GM12801 (cell line): Measurements from ENCODE around the gene ZMIZ1.

Experiments used
- CTCF ChIP-seq: IDR thresholded peaks from one replicate; pipeline ENCODE4 v1.5.1; 2011; ENCODE audit warnings: control low read depth; ENCODE audit not compliant: insufficient read length; ENCODE audit errors: extremely low read depth

Gene ZMIZ1

DNA sequence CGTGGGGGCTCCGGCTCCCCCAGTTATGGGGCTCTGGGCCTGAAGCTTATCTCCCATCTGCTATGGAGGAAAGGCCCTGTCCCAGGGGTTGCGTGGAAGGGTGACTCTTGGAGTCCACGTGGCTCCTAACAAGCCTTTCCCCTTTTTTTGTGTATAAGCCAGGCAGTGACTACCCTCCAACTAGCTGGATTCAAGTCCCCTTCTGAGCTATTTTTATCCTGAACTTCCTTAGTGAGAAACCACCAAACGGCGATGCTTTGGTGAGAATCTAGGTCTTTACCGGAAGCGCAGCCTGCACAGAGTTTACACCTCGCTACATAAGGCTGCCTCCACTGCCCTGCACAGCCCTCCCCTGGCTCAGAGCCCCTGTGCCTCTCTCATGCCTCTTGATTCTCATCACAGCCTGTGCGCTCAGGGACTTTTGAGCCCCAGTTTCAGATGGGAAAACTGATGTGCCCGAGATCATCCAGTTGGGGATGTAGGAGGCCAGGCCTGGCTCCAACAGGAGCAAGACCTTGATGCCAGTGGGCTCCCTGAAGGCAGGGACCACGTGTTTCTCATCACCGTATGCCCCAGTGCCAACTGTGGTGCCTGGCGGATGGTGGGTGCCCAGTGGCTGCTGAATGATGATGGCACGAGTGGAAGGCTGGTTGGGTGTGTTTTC, 176.2 kb downstream of the ZMIZ1 start:
- TF ChIP-seq CTCF, result no peak

DNA sequence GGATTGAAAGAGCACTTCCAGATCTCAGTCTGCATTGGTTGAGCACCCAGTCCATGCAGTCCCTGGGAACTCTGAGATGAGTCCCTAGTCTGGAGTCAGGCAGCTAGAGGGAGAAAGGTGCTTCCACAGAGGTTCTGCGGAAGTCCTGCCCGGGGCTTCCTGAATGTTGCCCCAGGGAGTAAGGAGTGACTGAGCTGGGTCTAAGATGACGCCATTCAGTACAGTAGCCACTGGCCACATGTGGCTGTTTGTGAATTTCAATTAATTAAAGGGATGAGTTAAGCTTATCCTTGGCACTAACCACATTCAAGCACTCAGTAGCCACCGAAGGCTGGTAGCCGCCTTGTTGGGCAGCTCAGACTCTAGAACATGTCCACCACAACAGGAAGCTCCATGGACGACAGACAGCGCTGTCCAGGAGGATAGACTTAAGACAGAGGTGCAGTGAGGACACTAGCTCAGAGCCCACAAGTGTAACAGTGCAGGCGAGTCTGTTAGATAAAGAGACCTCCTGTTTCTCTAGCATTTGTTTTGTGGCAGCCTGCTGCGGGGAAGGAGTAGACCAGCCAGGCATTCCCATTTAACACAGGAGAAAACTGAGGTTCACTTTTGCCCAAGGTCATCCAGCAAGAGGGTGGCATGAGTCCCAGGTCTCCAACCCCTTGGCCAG, 176.9 kb downstream of the ZMIZ1 start:
- TF ChIP-seq CTCF, result no peak

DNA sequence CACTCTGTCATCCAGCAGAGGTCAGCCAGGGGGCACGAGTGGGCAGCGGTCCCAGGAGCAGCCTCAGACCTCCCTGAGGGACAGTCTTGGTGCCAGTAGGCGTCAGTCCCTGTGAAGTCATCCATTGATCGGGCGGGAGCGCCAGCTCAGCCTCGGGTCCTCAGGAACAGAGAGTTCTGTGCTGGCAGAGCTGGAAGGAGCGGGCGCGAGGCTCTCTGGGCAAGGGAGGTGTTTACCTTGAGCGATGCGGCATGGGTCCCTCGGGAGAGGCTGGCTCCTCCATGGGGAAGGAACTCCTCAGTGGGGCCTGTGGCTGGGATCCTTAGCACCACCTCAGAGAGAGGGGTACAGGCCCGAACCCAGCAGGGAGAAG, 177.4 kb downstream of the ZMIZ1 start:
- TF ChIP-seq CTCF, result no peak

DNA sequence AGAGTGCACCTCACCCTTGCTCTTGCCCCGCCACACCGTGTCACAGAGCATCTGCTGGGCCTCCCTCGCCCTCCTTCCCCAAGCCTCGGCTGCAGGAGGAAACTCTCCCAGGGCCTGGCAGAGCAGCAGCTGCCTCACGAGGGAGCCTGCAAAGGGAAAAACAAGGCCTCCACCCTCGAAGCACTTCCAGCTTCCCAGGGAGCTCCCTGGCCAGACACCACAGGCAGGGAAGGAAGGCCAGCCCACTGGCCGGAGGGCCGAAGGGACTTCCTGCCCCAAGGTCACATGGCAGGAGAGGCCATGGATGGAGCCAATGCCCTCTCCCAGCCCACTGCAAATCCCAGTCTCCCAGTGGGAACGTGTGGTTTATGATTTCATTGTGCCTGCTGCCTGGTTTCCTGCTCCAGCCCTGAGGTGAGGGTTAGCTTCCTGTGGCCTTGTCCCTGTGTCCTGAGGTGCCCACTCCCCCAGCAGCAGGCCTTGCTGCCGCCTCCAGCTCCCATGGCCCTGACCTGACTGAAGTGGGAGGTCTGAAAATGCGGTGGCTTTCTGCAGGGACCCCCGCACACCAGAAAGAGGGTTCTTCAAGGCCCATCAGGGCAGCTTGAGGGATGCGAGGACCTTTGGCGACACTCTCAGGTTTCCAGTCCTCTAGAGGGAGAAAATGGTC, 178.0 kb downstream of the ZMIZ1 start:
- no peak for TF ChIP-seq CTCF

GRCh38 chr10:79247373-79248137, 178.8 kb downstream of the ZMIZ1 start:
- no peak for TF ChIP-seq CTCF

DNA sequence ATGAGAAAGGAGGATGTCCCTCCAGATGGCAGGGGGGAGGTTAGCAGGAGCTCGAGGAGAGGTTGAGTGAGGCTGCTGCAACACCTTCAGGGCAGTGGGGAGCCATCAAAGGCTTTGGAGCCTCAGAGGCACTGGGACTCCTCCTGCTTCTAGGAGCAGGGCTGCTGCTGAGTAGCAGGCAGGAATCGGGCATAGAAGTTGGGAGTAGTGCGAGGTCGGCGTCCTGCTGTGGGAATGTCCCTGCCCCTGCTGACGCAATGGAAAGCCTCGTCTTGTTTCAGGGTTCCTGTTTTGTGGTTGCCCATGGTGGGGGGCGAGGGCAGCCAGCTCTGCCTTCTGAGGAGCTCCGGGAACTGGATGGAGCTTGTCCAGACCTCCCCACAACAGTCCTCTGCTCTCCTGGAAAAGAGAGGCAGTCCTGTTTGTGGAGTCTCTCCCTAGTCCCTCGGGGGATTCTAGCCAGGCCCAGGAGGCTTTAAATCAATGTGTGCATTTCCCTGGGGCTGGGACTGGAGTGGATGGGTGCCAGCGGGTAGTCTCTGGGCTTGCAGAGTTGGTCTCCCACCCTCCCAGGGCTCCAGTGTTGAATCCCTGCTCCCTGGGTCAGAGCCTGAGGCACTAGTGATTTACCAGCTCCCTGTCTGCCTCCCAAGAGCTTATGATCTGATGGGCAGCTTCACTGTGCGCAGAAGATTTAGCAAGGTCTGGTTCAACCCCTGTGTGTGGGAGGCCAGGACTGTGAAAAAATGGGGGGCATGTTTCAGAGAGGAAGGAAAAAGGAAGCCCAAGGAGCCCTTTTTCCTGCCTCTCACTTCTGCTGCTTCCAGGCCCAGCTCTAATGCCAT, 179.8 kb downstream of the ZMIZ1 start:
- TF ChIP-seq CTCF, result no peak
